Panc1 (cell line): Measurements from ENCODE around the gene ANKMY1.

Source experiments
- CTCF ChIP-seq: fragments of 450-650 bp; IDR thresholded peaks from 2 replicates; pipeline ENCODE4 v1.5.1; 2017; ENCODE audit warnings: mild to moderate bottlenecking
- REST ChIP-seq, 2 experiments: IDR thresholded peaks; 2 replicates each; pipeline ENCODE4 v1.6.1; 2011 to 2012; ENCODE audit warnings: low read depth in 2 of 2, control low read depth in 1 of 2, low read length in 1 of 2, mild to moderate bottlenecking in 1 of 2, moderate library complexity in 1 of 2; ENCODE audit not compliant: insufficient read depth in 1 of 2

GRCh38 chr2:240439698-240440151 is 118.1 kb downstream of the ANKMY1 start:
- no peak for TF ChIP-seq CTCF
- TF ChIP-seq REST (IDR thresholded peaks at IDR 0.05; ENCODE audit: insufficient read depth in 1 of 2, low read depth in 2 of 2, low read length in 1 of 2), result no peak
